RWPE2 (cell line): ENCODE results near the gene SULF2.

Experiments
- ATAC-seq: fragments of 200-7000 bp; cut with Tn5 transposase; 3 replicates; pipeline ENCODE4 v1.9.1; 2021; ENCODE audit warnings: low read depth
- DNase-seq: peaks from one replicate; pipeline ENCODE4 v3.0.0-alpha.2; 2020; ENCODE audit warnings: low spot score
- H3K27ac ChIP-seq: fragments of 450-650 bp; 2 replicates; pipeline ENCODE4 v1.5.1; 2017; ENCODE audit warnings: mild to moderate bottlenecking; ENCODE audit not compliant: poor library complexity, severe bottlenecking
- H3K27me3 ChIP-seq: fragments of 250-450 bp; sonication (Bioruptor Pico); 2 replicates; pipeline ENCODE4 v1.5.1; 2021; ENCODE audit warnings: mild to moderate bottlenecking, moderate library complexity; ENCODE audit not compliant: insufficient read depth, poor library complexity, severe bottlenecking
- H3K36me3 ChIP-seq: fragments of 250-450 bp; sonication (Bioruptor Pico); 2 replicates; pipeline ENCODE4 v1.5.1; 2020; ENCODE audit warnings: low read depth, mild to moderate bottlenecking, moderate library complexity
- H3K4me1 ChIP-seq: fragments of 250-450 bp; sonication (Bioruptor Pico); 2 replicates; pipeline ENCODE4 v1.5.1; 2021; ENCODE audit warnings: mild to moderate bottlenecking, moderate library complexity; ENCODE audit not compliant: insufficient read depth, poor library complexity, severe bottlenecking
- H3K4me3 ChIP-seq: fragments of 250-450 bp; sonication (Bioruptor Pico); 2 replicates; pipeline ENCODE4 v1.5.1; 2021; ENCODE audit warnings: mild to moderate bottlenecking, moderate library complexity; ENCODE audit not compliant: severe bottlenecking
- H3K9me3 ChIP-seq: fragments of 250-450 bp; sonication (Bioruptor Pico); 2 replicates; pipeline ENCODE4 v1.5.1; 2021; ENCODE audit warnings: mild to moderate bottlenecking, moderate library complexity; ENCODE audit not compliant: severe bottlenecking
- CTCF ChIP-seq: fragments of 450-650 bp; IDR thresholded peaks from one replicate; pipeline ENCODE4 v1.5.1; 2017; ENCODE audit warnings: mild to moderate bottlenecking, moderate library complexity; ENCODE audit not compliant: poor library complexity, severe bottlenecking

Gene SULF2

GRCh38 chr20:47727909-47728361 is 57.3 kb downstream of the SULF2 start:
- Histone ChIP-seq H3K36me3 (peaks cover 62% of the 10 kb centered on the region), H3K27me3 (no peaks in the 10 kb centered on the region), H3K27ac (no peak overlapping the region), H3K4me3 (no peak overlapping the region), H3K9me3 (no peaks in the 10 kb centered on the region), H3K4me1 (no peaks in the 10 kb centered on the region)
- DNase-seq (no peak), ATAC-seq (no peak)
- TF ChIP-seq CTCF: no peak

GRCh38 chr20:47727170-47727880 is 58.0 kb downstream of the SULF2 start:
- Histone ChIP-seq H3K27ac (no peak overlapping the region), H3K36me3 (peaks cover 56% of the 10 kb centered on the region), H3K4me3 (no peak overlapping the region), H3K27me3 (no peaks in the 10 kb centered on the region), H3K4me1 (no peaks in the 10 kb centered on the region), H3K9me3 (no peaks in the 10 kb centered on the region)
- no peak for ATAC-seq
- TF ChIP-seq CTCF: no peak
- no peak for DNase-seq

- Histone ChIP-seq H3K4me1 (no peaks in the 10 kb centered on the region), H3K9me3 (no peaks in the 10 kb centered on the region), H3K4me3 (no peak overlapping the region), H3K27ac (no peak overlapping the region), H3K27me3 (no peaks in the 10 kb centered on the region), H3K36me3 (peaks cover 54% of the 10 kb centered on the region)
- no peak for ATAC-seq
- TF ChIP-seq CTCF: no peak
- no peak for DNase-seq
Observed at GRCh38 chr20:47726632-47727031, 58.6 kb downstream of the SULF2 start.

GRCh38 chr20:47725248-47725973 is 59.9 kb downstream of the SULF2 start:
- ATAC-seq (peak; percentile 80), DNase-seq (peak; percentile 88)
- Histone ChIP-seq H3K36me3 (peaks cover 49% of the 10 kb centered on the region), H3K27ac (no peak overlapping the region), H3K27me3 (no peaks in the 10 kb centered on the region), H3K4me1 (no peaks in the 10 kb centered on the region), H3K4me3 (no peak overlapping the region), H3K9me3 (no peaks in the 10 kb centered on the region)
- TF ChIP-seq CTCF: peak; percentile 100

GRCh38 chr20:47724910-47725247 is 60.4 kb downstream of the SULF2 start:
- no peak for TF ChIP-seq CTCF
- DNase-seq: no peak
- no peak overlapping the region for H3K4me3 ChIP-seq

More at GRCh38 chr20:47724910-47725247, 60.4 kb downstream of the SULF2 start:
- H3K27ac ChIP-seq: no peak overlapping the region
- no peak for ATAC-seq
- peaks cover 44% of the 10 kb centered on the region for H3K36me3 ChIP-seq
- H3K27me3 ChIP-seq: no peaks in the 10 kb centered on the region
- H3K4me1 ChIP-seq: no peaks in the 10 kb centered on the region
- H3K9me3 ChIP-seq: no peaks in the 10 kb centered on the region
